HepG2 (cell line): ENCODE results near the gene SNF8. TPM values are rescaled to one million over a fixed set of nuclear protein-coding genes. Genes with fewer than 3 reads are reported as not detected.

Experiments
- AKAP8 ChIP-seq: sonication (generic); formaldehyde crosslinking; IDR thresholded peaks from 2 replicates; pipeline ENCODE4 v1.5.1; 2020; ENCODE audit warnings: mild to moderate bottlenecking, missing genetic modification reagents
- EEA1 ChIP-seq: sonication (generic); formaldehyde crosslinking; IDR thresholded peaks from 2 replicates; pipeline ENCODE4 v1.5.1; 2020; ENCODE audit warnings: mild to moderate bottlenecking, missing genetic modification reagents, borderline replicate concordance
- ETV5 ChIP-seq: IDR thresholded peaks from 2 replicates; pipeline ENCODE4 v1.6.1; 2018; ENCODE audit warnings: missing biosample characterization, missing genetic modification reagents, inconsistent platforms, borderline replicate concordance
- HNF1B ChIP-seq: sonication (generic); formaldehyde crosslinking; IDR thresholded peaks from 2 replicates; pipeline ENCODE4 v1.5.1; 2020; ENCODE audit warnings: mild to moderate bottlenecking, moderate library complexity, missing genetic modification reagents
- KDM1A ChIP-seq: IDR thresholded peaks from 2 replicates; pipeline ENCODE4 v1.6.1; 2016; ENCODE audit warnings: missing compliant biosample characterization
- MAFK ChIP-seq, 2 experiments: IDR thresholded peaks in 1 of 2; conservative IDR thresholded peaks in 1 of 2; 2 replicates each; pipeline ENCODE4 v1.6.1; 2011; ENCODE audit warnings: improper control_type of control experiment in 2 of 2, low read length in 2 of 2
- MED1 ChIP-seq: sonication (generic); formaldehyde crosslinking; IDR thresholded peaks from 2 replicates; pipeline ENCODE4 v1.4.0; 2020; ENCODE audit warnings: missing genetic modification reagents
- MTF2 ChIP-seq: sonication (generic); formaldehyde crosslinking; IDR thresholded peaks from 2 replicates; pipeline ENCODE4 v1.5.0; 2020; ENCODE audit warnings: missing genetic modification reagents, borderline replicate concordance
- MYPOP ChIP-seq: sonication (generic); formaldehyde crosslinking; IDR thresholded peaks from 2 replicates; pipeline ENCODE4 v1.8.1; 2023; ENCODE audit warnings: mild to moderate bottlenecking, moderate library complexity, missing genetic modification reagents
- NR3C1 ChIP-seq: sonication (generic); formaldehyde crosslinking; IDR thresholded peaks from 2 replicates; pipeline ENCODE4 v1.4.0; 2020; ENCODE audit warnings: missing genetic modification reagents
- ZFX ChIP-seq: sonication (generic); formaldehyde crosslinking; IDR thresholded peaks from 2 replicates; pipeline ENCODE4 v1.4.0; 2020; ENCODE audit warnings: mild to moderate bottlenecking, low read depth, missing genetic modification reagents, moderate library complexity
- ZNF770 ChIP-seq: sonication (generic); formaldehyde crosslinking; IDR thresholded peaks from 2 replicates; pipeline ENCODE4 v1.5.0; 2020; ENCODE audit warnings: mild to moderate bottlenecking, missing genetic modification reagents
- ZNF773 ChIP-seq: sonication (generic); formaldehyde crosslinking; IDR thresholded peaks from 2 replicates; pipeline ENCODE4 v1.4.0; 2020; ENCODE audit warnings: missing genetic modification reagents, borderline replicate concordance
- polyA plus RNA-seq, 8 experiments: library from polyadenylated mRNA; depleted of rRNA in 3 of 8; stranded (reverse) in 7 of 8; unstranded in 1 of 8; fragments of >200 nt; fragmentation: Illumina TruSeq in 4 of 8; extraction: Trizol in 4 of 8; gene quantifications; 2 replicates each; pipeline versions ENCODE4 v1.2.1 to v1.2.3, GENCODE V29; 2011 to 2016; ENCODE audit warnings: low read depth in 4 of 8, missing spikeins in 1 of 8, mixed read lengths in 1 of 8; ENCODE audit not compliant: insufficient read depth in 1 of 8
- total RNA-seq, 5 experiments: library from RNA; depleted of rRNA; stranded (reverse); fragments of >200 nt; fragmentation: Illumina TruSeq; extraction: Trizol; gene quantifications; 2 replicates each; pipeline ENCODE4 v1.2.3, GENCODE V29; 2016; ENCODE audit warnings: low read depth in 1 of 5
- TF ChIP-seq, protein P1 (sequence below): sonication (generic); formaldehyde crosslinking; IDR thresholded peaks from 2 replicates; pipeline ENCODE4 v1.8.1; 2023; ENCODE audit warnings: missing genetic modification reagents, inconsistent platforms, borderline replicate concordance
- TF ChIP-seq, protein P2 (sequence below): sonication (generic); formaldehyde crosslinking; IDR thresholded peaks from 2 replicates; pipeline ENCODE4 v1.5.0; 2020; ENCODE audit warnings: missing genetic modification reagents, mild to moderate bottlenecking, borderline replicate concordance
- TF ChIP-seq, protein P3 (sequence below): sonication (generic); formaldehyde crosslinking; IDR thresholded peaks from 2 replicates; pipeline ENCODE4 v1.5.0; 2020; ENCODE audit warnings: missing genetic modification reagents
- TF ChIP-seq, protein P4 (sequence below): sonication (generic); formaldehyde crosslinking; conservative IDR thresholded peaks from 2 replicates; pipeline ENCODE4 v1.8.0; 2022; ENCODE audit warnings: low read depth, missing genetic modification reagents

Gene SNF8
- total and polyA plus RNA-seq, 2 of the 13 experiments (the other 11 are each of a cell fraction or from before 2014, with no cell fraction given) = 114 to 153 TPM

DNA sequence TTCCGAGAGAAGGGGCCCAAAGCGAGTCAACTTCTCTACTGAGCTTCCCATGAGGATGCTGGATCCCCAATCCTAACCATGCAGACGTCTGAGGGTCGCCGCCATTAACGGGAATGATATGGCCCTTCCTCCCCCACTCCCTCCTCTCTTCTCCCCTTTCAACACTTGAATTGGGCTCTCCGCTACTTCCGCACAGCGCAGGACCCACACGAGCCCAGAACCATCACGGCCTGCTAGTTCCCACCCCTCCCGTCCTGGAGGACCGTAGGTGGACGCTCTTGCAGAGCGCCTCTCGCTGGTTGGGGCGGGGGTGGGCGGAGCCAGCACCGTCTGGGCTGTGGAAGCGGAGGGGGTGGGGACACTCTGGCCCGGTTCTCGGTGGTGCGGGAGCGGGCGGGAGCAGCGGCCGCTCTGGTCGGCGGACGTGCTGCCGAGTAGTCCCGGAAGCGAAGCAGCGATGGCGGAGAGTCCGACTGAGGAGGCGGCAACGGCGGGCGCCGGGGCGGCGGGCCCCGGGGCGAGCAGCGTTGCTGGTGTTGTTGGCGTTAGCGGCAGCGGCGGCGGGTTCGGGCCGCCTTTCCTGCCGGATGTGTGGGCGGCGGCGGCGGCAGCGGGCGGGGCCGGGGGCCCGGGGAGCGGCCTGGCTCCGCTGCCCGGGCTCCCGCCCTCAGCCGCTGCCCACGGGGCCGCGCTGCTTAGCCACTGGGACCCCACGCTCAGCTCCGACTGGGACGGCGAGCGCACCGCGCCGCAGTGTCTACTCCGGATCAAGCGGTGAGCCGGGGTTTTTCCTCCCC lies 36.4 kb downstream of the SNF8 start, which contains the start of gene UBE2Z (continued):
- TF ChIP-seq ZNF770 (CRISPR knock-in tag) (peak; percentile 31), ETV5 (CRISPR knock-in tag) (peak; percentile 87), ZFX (CRISPR knock-in tag) (peak; percentile 100), HNF1B (CRISPR knock-in tag) (peak; percentile 99), EEA1 (CRISPR knock-in tag) (peak; percentile 92; the same call in 1 of the 2 replicates), ZNF773 (0 out of 2 replicates have a peak, but pooled peaks have one; percentile 20), AKAP8 (CRISPR knock-in tag) (peak; percentile 87; the same call in 1 of the 2 replicates), NR3C1 (CRISPR knock-in tag) (no peak), MAFK (conservative IDR thresholded peaks at IDR 0.05 in 1 of 2, IDR thresholded peaks at IDR 0.05 in 1 of 2; ENCODE audit: low read length in 2 of 2) (no peak), MED1 (CRISPR knock-in tag) (peak; percentile 82), MTF2 (CRISPR knock-in tag) (no peak; the same call in 1 of the 2 replicates), MYPOP (CRISPR knock-in tag) (peak; percentile 67; the same call in 1 of the 2 replicates), KDM1A (CRISPR knock-in tag) (peak; percentile 71)
- TF ChIP-seq, protein P1, sequence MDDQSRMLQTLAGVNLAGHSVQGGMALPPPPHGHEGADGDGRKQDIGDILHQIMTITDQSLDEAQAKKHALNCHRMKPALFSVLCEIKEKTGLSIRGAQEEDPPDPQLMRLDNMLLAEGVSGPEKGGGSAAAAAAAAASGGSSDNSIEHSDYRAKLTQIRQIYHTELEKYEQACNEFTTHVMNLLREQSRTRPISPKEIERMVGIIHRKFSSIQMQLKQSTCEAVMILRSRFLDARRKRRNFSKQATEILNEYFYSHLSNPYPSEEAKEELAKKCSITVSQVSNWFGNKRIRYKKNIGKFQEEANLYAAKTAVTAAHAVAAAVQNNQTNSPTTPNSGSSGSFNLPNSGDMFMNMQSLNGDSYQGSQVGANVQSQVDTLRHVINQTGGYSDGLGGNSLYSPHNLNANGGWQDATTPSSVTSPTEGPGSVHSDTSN (CRISPR knock-in tag) = no peak
- TF ChIP-seq, protein P2, sequence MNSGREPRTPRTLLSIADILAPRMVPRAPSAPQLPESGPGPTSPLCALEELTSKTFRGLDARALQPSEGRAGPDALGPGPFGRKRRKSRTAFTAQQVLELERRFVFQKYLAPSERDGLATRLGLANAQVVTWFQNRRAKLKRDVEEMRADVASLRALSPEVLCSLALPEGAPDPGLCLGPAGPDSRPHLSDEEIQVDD (CRISPR knock-in tag) = 0 out of 2 replicates have a peak, but pooled peaks have one; percentile 80
- TF ChIP-seq, protein P3, sequence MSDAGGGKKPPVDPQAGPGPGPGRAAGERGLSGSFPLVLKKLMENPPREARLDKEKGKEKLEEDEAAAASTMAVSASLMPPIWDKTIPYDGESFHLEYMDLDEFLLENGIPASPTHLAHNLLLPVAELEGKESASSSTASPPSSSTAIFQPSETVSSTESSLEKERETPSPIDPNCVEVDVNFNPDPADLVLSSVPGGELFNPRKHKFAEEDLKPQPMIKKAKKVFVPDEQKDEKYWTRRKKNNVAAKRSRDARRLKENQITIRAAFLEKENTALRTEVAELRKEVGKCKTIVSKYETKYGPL (CRISPR knock-in tag) = 0 out of 2 replicates have a peak, but pooled peaks have one; percentile 39
- TF ChIP-seq, protein P4, sequence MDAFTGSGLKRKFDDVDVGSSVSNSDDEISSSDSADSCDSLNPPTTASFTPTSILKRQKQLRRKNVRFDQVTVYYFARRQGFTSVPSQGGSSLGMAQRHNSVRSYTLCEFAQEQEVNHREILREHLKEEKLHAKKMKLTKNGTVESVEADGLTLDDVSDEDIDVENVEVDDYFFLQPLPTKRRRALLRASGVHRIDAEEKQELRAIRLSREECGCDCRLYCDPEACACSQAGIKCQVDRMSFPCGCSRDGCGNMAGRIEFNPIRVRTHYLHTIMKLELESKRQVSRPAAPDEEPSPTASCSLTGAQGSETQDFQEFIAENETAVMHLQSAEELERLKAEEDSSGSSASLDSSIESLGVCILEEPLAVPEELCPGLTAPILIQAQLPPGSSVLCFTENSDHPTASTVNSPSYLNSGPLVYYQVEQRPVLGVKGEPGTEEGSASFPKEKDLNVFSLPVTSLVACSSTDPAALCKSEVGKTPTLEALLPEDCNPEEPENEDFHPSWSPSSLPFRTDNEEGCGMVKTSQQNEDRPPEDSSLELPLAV = no peak
